GDM1 (cell line): ENCODE results near the gene C15orf61.

ENCODE experiments used
- DNase-seq: peaks from one replicate; lab custom pipeline; 2025; lab: John Stamatoyannopoulos, UW

The C15orf61 gene

DNA sequence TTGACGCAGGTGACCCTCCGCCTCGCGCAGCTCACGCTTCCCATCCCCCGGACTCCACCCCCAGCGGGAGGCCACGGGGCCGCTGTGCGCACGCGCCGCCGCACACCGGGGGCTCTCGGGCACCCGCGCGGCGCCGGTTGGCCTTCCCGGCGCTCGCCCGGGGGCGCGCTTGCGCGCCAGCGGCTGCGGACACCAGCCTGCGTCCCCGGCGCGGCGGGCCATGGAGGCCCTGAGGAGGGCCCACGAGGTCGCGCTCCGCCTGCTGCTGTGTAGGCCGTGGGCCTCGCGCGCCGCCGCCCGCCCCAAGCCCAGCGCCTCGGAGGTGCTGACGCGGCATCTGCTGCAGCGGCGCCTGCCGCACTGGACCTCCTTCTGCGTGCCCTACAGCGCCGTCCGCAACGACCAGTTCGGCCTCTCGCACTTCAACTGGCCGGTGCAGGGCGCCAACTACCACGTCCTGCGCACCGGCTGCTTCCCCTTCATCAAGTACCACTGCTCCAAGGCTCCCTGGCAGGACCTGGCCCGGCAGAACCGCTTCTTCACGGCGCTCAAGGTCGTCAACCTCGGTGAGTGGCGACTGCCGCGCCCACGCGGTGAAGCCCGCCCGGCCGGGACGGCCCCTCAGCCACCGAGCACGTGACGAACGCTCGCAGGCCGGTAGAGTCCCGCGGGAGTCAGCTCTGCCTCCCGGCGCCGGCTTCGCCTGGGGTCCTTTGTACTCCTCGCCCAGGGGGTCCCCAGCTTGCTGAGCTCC lies at the start of gene C15orf61:
TSS of gene C15orf61 (plus strand) at position 103 of the 754 bp plus-strand sequence. CDS start at position 221, 118 bp downstream.
- peak; percentile 80 for DNase-seq

DNA sequence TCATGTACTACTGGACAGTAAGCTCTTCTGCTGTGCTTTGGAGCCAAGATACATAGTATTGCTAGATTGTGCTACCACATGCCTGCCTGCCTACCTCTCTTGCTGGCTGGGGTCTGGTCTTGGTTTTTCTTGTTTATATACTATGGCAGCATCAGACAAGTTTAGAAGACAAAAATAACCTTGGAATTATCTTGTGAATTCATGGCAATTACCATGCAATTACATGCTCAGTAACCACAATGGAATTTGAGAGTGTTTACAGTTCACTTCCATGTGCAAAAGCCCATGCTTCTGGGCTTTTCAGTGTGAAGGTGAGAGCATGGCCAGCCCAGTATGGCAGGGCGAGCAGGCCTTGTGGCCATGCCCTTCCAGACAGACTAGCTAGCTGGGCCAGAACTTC lies 48.0 kb upstream of the C15orf61 start:
- no peak for DNase-seq

DNA sequence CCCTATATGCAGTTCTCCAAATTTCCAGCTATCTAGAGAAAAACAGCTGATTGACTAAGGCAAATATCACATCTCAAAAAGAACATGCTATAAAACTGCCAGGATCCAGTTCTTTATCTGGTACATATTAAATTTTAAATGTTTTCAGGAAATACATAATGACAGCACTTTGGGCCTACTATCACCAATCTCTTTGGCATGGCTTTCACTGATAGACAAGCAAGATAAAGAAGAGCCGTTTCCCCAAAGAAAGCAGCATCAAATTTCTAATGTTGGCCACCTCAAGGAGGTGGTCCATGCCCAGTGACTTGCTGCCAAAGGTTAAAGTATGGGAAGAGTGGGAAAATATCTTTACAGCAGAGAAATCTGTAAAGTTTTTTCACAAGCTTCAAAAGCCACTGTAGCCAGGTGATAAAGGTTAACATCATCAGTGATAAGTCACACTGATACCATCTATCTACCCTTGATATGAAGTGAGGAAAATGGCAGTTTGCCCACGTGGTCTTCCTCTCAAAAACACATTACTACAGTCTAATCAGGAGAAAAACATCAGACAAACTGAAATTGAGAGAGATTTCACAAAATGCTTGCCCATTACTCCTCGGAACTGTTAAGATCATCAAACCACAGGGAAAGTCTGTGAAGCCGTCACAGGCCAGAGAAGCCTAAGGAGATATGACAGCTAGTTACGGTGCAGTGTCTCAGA lies 46.4 kb upstream of the C15orf61 start:
- DNase-seq, result no peak

DNA sequence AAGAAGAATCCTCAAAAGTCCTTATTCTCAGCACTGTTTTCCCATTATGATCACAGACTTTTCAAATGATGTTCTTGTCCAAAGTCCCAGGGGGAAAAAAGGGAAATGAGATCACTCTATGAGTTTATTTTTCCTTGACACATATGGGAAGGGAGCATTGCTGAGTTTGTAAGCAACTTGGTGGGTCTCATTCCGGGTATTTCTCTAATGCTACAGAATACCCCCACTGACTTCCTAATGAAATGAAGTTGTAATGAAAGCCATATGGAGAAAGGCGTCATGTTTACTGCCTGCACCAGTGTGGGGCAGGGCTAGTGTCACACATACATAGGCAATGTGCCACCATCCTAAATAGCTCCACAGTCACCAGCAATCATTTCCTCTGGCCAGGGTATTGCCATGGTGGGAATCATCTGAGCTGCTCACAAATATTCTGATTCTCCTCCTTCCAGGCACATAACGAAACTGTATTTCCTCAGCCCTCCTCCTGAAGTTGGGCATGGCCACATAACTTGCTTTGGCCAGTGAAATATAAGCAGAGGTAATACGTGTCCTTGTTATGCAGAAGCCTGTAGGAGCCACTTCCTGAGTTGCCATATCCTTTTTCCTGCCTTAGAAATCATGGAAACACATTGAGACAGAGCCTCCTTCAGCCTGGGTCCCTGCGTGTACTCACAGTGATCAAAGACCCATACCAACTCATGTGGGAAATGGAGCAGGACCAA lies 41.0 kb upstream of the C15orf61 start:
- no peak for DNase-seq

DNA sequence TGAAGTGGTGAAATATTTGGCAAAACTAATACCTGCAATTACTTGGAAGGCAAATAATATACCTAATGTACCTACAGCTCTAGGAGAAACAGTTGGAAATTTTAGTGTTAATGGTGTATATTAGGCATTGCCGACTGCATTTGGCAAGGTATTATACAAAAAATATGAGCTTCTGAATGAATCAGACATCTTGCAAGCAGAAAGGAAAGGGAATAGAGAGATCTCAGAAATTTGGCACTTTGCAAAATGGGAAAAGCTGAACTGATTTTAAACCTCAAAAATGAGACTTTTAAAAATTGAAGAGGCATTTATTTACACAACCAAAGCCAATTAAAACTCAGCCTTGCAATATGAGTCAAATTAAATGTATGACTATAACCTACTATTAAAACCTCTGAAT lies 40.2 kb upstream of the C15orf61 start:
- no peak for DNase-seq

DNA sequence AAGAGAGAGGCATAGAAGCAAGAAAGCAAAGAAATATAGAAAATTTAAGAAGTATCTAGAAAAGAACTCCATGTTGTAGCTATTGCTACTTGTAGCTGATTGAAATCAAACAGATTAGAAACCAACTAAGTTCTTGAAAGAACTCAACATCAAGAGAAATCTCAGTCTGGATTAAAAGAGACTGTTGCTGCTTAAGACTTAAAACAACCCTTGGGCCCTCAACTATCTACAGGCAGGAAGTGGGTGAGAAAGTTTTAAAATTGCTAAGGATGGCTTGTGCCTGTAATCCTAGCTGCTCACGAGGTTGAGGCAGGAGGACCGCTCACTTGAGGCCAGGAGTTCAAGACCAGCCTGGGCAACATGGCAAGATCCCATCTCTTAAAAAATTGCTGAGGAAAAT lies 39.3 kb upstream of the C15orf61 start:
- DNase-seq, result no peak

GRCh38 chr15:67495585-67495984 lies 25.3 kb upstream of the C15orf61 start:
- no peak for DNase-seq

- DNase-seq, result peak; percentile 2
These were observed 19.6 kb upstream of the C15orf61 start for GRCh38 chr15:67501177-67501835.

DNA sequence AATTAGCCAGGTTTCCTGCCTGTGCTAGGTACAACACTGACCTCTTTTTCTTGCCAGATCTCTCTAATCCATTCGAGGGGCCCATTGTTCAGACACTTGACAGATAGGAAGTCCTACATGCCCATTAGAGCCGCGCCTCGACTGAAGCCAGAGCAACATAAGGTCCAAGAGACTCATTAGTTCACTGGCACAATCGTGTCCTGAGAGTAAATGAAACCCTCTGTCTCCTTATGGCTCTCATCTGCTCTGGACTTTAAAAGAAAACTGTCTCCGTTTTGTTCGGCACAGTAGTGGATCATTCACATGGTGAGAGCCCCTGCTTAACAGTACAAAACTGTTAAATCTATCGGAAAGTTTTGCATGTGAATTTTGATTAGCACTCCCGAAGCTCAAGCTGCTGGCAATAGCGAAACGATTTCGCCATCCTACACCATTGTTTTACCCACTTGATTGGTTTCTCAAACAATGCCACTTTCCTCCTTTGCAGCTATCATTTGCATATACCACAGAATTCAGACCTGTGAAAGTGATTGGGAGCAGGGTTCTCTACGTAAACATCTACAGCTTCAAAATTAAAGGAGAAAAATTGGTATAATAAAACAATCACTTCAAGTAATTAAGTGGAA lies 19.0 kb upstream of the C15orf61 start:
- DNase-seq, result no peak

DNA sequence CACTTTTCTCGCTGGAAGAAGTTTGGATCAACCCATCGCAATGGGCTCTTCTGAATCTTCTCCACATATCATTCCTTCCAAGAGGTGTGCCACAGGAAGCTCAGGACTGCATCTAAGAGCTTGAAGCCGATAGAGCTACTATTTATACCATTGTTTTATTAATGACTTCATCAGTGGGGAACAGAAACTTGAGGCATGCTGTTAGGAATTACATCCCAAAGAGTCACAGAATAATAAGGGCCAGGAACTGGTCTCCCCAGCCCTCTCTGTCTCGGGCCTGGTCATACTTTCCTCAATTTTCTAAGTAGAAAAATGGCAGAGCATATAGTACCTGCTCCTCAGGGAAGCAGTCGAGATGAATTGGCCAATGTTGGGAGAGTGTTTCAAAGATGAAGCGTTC lies 16.9 kb upstream of the C15orf61 start:
- DNase-seq, result no peak

DNA sequence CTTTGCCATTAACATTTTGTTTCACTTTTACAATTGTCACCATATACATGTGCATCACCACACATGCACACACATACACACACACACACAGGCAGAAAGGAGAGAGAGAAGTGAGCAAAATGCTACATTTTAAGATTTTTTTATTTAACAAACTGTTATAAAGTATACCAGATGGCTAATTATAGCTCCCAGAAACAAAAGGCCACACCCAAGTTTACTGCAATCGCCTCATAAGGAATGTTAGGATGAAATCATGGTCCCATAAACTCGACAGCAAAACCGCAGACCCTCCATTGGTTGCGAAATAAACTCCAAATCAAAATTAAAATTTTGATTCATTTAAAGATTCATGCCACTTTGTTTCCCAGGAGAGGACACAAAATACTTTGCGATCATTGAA lies 16.1 kb upstream of the C15orf61 start:
- no peak for DNase-seq

DNA sequence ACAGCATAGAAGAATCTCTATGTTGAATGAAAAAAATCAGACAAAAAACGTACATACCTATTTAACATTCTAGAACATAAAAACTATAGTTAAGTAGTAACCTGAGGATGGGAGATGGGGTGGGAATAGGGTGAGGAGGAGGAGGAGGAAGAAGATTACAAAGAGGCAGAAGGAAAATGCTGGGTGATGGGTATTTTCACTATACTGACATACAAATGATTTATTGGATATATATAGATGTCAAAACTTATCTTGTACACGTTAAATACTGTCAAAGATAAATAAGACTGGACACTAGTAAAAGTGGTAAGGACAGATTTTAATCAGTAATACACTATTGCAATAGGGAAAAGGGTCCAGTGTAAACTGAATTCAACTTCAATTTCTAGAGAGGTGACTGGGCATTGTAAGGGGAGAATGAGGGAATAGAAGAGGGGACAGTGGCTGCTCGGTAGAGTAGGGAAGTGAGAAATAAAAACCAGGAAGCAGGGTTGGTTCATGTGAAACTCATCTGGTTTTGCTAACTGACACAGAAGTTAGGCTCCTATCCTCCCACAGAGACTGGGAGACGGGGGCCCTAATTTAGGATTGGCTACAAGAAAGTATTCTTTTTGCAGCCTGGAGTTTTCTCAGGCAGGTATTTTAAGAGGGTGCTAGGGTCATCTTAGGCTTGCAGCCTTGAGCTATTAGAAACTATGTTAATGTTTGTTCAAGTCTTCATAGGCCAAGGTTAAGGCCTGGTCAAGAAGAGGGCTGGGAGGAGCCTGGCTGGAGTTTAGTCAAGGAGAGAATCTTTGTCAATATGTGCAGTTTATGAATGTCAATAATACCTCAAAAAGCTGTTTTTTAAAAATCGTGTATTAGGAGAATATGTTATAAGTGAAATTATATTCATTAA lies 15.0 kb upstream of the C15orf61 start:
- no peak for DNase-seq

DNA sequence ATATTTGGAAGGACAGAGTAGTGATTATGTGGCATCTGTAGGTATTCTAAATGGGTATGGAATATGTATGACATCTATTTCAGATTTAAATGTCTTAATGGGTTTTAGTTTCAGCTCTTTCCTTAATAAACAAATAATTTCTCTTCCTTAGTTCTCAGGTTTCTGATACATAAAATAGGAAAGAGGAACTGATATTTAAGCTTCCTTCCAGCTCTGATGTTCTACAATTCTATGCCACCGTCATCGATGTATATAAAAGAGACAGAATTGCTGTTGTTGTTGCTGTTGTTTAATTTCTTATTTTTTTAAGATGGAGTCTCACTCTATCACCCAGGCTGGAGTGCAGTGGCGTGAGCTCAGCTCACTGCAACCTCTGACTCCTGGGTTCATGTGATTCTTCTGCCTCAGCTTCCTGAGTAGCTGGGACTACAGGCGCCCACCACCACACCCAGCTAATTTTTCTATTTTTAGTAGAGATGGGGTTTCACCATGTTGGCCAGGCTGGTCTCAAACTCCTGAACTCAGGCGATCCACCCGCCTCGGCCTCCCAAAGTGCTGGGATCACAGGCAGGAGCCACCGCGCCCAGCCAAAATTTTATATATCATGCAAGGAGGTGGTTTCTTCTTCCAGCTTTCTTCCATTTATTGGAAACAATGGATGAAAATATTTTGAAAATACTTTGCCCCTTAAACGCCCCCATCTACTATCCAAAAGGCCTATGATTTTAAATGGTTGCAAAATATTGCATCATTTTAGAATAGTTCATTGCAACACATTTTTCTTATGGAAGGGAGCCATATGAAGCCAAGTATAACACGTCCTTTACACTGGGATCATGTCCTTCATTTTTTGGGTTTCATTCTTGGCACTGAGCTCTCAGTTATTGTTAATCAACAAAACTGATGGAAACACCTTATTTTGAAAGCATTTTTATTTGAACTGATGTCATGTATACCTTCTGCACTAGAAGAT lies 13.9 kb upstream of the C15orf61 start:
- no peak for DNase-seq

DNA sequence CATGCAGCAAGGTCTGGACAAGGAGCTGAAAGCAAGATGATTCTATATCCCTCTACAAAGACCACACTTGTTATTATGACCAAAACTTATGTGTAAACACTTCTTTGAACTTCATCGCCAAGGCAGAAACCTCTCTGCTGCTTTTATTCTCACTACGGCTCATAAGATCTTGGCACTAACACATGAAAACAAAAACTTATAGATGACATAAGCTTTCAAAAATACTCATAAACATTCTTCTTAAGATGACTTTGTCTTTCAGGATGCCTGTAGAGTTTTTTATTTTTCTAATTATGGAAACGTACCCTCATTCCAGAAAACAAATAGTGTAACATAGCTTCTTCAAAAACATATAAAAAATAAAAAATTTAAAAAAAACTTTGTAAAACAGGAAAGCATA lies 12.5 kb upstream of the C15orf61 start:
- no peak for DNase-seq

GRCh38 chr15:67509918-67510317 lies 11.0 kb upstream of the C15orf61 start:
- DNase-seq, result no peak

GRCh38 chr15:67510597-67511190 lies 10.2 kb upstream of the C15orf61 start:
- no peak for DNase-seq

DNA sequence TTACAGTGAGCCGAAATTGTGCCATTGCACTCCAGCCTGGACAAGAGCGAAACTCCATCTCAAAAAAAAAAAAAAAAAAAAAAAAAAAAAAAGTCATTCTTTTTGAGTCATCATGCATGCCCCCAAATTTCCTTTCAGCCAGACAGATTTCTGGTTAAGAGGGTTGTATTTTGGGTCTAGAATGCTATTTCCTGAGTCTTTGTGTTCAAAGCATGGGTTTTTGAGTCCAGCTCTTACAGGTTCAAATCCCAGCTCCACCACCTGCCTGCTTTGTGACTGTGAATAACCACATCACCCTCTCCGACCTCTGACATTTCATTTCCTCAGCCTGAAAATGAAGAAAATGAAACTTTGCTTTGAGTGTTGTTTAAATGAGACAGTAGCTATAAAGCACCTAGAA lies 9.3 kb upstream of the C15orf61 start:
- DNase-seq, result no peak

DNA sequence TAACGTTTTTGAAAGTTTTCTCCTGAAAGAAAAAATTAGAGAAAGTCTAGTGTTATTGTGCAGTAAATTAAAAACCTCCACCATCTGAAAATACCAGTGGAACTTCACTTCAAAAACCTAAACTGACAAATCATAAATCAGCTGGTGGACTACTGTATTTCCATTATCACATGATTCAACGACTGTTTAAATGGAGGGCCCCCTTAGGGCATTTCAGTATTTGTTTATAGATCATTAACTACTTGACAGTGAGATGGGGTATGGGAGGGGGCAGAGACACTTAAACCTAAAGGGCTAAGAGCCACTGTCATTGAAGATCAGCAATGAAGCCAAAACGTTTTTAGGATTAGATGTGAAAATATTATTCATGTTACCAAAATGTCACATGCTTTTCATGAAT lies 8.8 kb upstream of the C15orf61 start:
- DNase-seq, result no peak
